Glutamatergic neuron (in vitro differentiated cells): ENCODE measurements around the gene CDH23. TPM values are rescaled to one million over a fixed set of nuclear protein-coding genes. Genes with fewer than 3 reads are reported as not detected.

Experiments
- DNase-seq: peaks from one replicate; pipeline ENCODE4 v3.0.0; 2022
- H3K27ac Mint-ChIP-seq: one replicate; pipeline ENCODE4 v1.8.0; 2020; ENCODE audit warnings: mild to moderate bottlenecking, mixed read lengths, inconsistent platforms; ENCODE audit not compliant: unreplicated experiment
- H3K27me3 Mint-ChIP-seq: one replicate; pipeline ENCODE4 v1.8.0; 2020; ENCODE audit warnings: mild to moderate bottlenecking, moderate library complexity, mixed read lengths, inconsistent platforms; ENCODE audit not compliant: unreplicated experiment
- H3K36me3 Mint-ChIP-seq: one replicate; pipeline ENCODE4 v1.8.0; 2020; ENCODE audit warnings: mild to moderate bottlenecking, mixed read lengths, inconsistent platforms; ENCODE audit not compliant: unreplicated experiment
- H3K4me1 Mint-ChIP-seq: one replicate; pipeline ENCODE4 v1.8.0; 2020; ENCODE audit warnings: mild to moderate bottlenecking, low read depth, mixed read lengths, inconsistent platforms; ENCODE audit not compliant: unreplicated experiment
- H3K4me3 Mint-ChIP-seq: one replicate; pipeline ENCODE4 v1.8.0; 2020; ENCODE audit warnings: mild to moderate bottlenecking, mixed read lengths, inconsistent platforms; ENCODE audit not compliant: unreplicated experiment
- H3K9me3 Mint-ChIP-seq: one replicate; pipeline ENCODE4 v1.8.0; 2020; ENCODE audit warnings: mild to moderate bottlenecking, moderate library complexity, mixed read lengths, inconsistent platforms; ENCODE audit not compliant: unreplicated experiment
- total RNA-seq: library from RNA; stranded (reverse); fragmentation: NEBNext Ultra II Directional; extraction: Animal tissue kit (Norgen Biotek cat#: 25700); gene quantifications from one replicate; pipeline ENCODE4 v1.2.1, GENCODE V29; 2021; ENCODE audit not compliant: unreplicated experiment
- TF ChIP-seq, protein P1 (sequence below): fragments of 200-600 bp; sonication (generic); IDR thresholded peaks from one replicate; pipeline ENCODE4 v1.5.0; 2021; ENCODE audit not compliant: partially characterized antibody, unreplicated experiment

Gene CDH23
- total RNA-seq, 1 donor from 2014 or later: 2.0 TPM

DNA sequence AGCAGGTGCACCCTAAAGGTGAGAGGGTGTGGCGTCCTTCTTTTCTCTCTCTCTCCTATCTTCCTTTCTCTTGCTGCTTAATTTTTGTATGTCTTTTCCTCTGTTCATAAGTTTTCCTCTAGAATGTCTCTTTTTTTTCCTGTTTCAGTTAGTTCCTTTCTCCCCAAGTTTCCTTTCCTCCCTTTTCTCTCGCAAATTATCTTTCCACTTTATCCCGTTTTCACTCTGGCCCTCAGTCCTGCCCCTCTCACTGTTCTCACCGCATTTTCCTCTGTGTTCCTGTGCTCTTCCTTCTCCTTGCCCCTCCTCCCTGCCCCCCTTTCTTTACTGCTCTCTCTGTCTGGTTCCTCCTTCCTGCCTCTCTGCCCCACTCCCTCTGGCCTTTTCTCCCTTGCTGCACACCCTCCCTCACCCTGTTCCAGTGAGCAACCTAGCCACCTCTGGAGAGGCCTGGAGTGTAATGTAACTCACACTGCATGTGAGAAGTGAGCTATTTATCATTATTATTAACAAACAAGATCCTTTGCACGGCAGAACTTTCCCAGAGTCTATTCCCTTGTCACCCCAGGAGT lies 164.4 kb downstream of the CDH23 start:
- Mint-ChIP-seq H3K27me3 (peaks cover 3% of the 10 kb centered on the region), H3K4me1 (peaks cover 15% of the 10 kb centered on the region), H3K36me3 (no peaks in the 10 kb centered on the region), H3K4me3 (no peak overlapping the region), H3K27ac (no peak overlapping the region), H3K9me3 (peaks cover 10% of the 10 kb centered on the region)
- TF ChIP-seq, protein P1, sequence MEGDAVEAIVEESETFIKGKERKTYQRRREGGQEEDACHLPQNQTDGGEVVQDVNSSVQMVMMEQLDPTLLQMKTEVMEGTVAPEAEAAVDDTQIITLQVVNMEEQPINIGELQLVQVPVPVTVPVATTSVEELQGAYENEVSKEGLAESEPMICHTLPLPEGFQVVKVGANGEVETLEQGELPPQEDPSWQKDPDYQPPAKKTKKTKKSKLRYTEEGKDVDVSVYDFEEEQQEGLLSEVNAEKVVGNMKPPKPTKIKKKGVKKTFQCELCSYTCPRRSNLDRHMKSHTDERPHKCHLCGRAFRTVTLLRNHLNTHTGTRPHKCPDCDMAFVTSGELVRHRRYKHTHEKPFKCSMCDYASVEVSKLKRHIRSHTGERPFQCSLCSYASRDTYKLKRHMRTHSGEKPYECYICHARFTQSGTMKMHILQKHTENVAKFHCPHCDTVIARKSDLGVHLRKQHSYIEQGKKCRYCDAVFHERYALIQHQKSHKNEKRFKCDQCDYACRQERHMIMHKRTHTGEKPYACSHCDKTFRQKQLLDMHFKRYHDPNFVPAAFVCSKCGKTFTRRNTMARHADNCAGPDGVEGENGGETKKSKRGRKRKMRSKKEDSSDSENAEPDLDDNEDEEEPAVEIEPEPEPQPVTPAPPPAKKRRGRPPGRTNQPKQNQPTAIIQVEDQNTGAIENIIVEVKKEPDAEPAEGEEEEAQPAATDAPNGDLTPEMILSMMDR: no peak
- no peak for DNase-seq

DNA sequence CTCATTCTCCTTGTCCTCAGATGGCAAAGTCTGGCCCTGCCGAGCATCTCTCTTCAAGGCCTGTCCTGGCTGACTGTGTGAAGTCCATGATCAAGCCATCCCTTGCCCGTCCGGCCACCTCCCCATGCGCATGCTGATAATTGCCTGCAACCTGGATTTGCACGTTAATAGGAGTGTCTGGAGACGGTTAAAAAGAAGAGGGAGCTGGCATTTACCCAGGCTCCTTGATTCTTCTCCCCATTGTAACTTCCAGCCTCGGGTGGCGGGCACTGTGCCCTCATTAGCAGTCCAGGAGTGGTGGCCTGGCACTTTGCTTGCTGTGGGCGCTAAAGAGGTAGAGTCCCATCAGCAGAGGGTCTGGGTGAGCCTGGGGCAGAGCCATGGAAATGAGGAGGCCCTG lies 165.5 kb downstream of the CDH23 start:
- Mint-ChIP-seq H3K36me3 (no peaks in the 10 kb centered on the region), H3K27ac (no peak overlapping the region), H3K9me3 (peaks cover 10% of the 10 kb centered on the region), H3K4me1 (peaks cover 15% of the 10 kb centered on the region), H3K4me3 (no peak overlapping the region), H3K27me3 (peaks cover 5% of the 10 kb centered on the region)
- TF ChIP-seq, protein P1: no peak
- no peak for DNase-seq

- peaks cover 10% of the 10 kb centered on the region for H3K9me3 Mint-ChIP-seq
- DNase-seq: no peak
- peaks cover 15% of the 10 kb centered on the region for H3K4me1 Mint-ChIP-seq
- H3K36me3 Mint-ChIP-seq: no peaks in the 10 kb centered on the region
- peaks cover 5% of the 10 kb centered on the region for H3K27me3 Mint-ChIP-seq
- no peak overlapping the region for H3K4me3 Mint-ChIP-seq
- TF ChIP-seq, protein P1: no peak
- no peak overlapping the region for H3K27ac Mint-ChIP-seq
These were observed 166.2 kb downstream of the CDH23 start for GRCh38 chr10:71562904-71563303.

- TF ChIP-seq, protein P1: no peak
- no peak for DNase-seq
These were observed 167.6 kb downstream of the CDH23 start for GRCh38 chr10:71564194-71564820.

GRCh38 chr10:71565284-71566000 lies 168.7 kb downstream of the CDH23 start:
- no peak overlapping the region for H3K4me3 Mint-ChIP-seq
- DNase-seq: no peak
- H3K4me1 Mint-ChIP-seq: peaks cover 9% of the 10 kb centered on the region
- peaks cover 4% of the 10 kb centered on the region for H3K9me3 Mint-ChIP-seq
- TF ChIP-seq, protein P1: no peak
- no peaks in the 10 kb centered on the region for H3K36me3 Mint-ChIP-seq
- peaks cover 1% of the 10 kb centered on the region for H3K27me3 Mint-ChIP-seq
- no peak overlapping the region for H3K27ac Mint-ChIP-seq

More at GRCh38 chr10:71564194-71564820, 167.6 kb downstream of the CDH23 start:
- Mint-ChIP-seq H3K4me1 (peaks cover 13% of the 10 kb centered on the region), H3K27ac (no peak overlapping the region), H3K4me3 (no peak overlapping the region), H3K9me3 (peaks cover 8% of the 10 kb centered on the region), H3K27me3 (peaks cover 2% of the 10 kb centered on the region), H3K36me3 (no peaks in the 10 kb centered on the region)
